NCI-H187 treated with DMSO at 0.1 percent for 48 hours (cell line): ENCODE results near the gene RIBC2.
"Not testable (repeated sequence)": the region's sequence is repeated elsewhere in the genome, so short reads cannot be mapped to it uniquely, and the experiment has no call there.

ENCODE experiments used
- DNase-seq: peaks from one replicate; lab custom pipeline; 2025; lab: John Stamatoyannopoulos, UW

Gene RIBC2

GRCh38 chr22:45425101-45425500 lies 11.6 kb downstream of the RIBC2 start:
- DNase-seq: no peak

GRCh38 chr22:45425531-45426265 lies 12.2 kb downstream of the RIBC2 start:
- DNase-seq: no peak

- no peak for DNase-seq
These were observed 12.9 kb downstream of the RIBC2 start for GRCh38 chr22:45426387-45426786.

- no peak for DNase-seq
These were observed 13.6 kb downstream of the RIBC2 start for GRCh38 chr22:45427114-45427513.

GRCh38 chr22:45428391-45429385 lies 15.2 kb downstream of the RIBC2 start:
- DNase-seq: no peak

GRCh38 chr22:45429424-45429823 lies 15.9 kb downstream of the RIBC2 start:
- no peak for DNase-seq

GRCh38 chr22:45429981-45430775 lies 16.7 kb downstream of the RIBC2 start:
- DNase-seq: no peak

- no peak for DNase-seq
These were observed 17.4 kb downstream of the RIBC2 start for GRCh38 chr22:45430871-45431270.

GRCh38 chr22:45434981-45435380 lies 21.5 kb downstream of the RIBC2 start:
- no peak for DNase-seq

GRCh38 chr22:45435544-45436139 lies 22.1 kb downstream of the RIBC2 start:
- peak; percentile 35 for DNase-seq

GRCh38 chr22:45436871-45437517 lies 23.5 kb downstream of the RIBC2 start:
- DNase-seq: not testable (repeated sequence)

GRCh38 chr22:45438336-45438735 lies 24.8 kb downstream of the RIBC2 start:
- no peak for DNase-seq

- DNase-seq: not testable (repeated sequence)
These were observed 27.2 kb downstream of the RIBC2 start for GRCh38 chr22:45440688-45441087.

- DNase-seq: no peak
These were observed 27.6 kb downstream of the RIBC2 start for GRCh38 chr22:45441138-45441537.

- DNase-seq: no peak
These were observed 28.6 kb downstream of the RIBC2 start for GRCh38 chr22:45442116-45442515.

GRCh38 chr22:45444168-45444567 lies 30.7 kb downstream of the RIBC2 start:
- no peak for DNase-seq

GRCh38 chr22:45445031-45445710 lies 31.7 kb downstream of the RIBC2 start:
- no peak for DNase-seq

- DNase-seq: no peak
These were observed 32.7 kb downstream of the RIBC2 start for GRCh38 chr22:45446216-45446615.

- DNase-seq: not testable (repeated sequence)
These were observed 34.1 kb downstream of the RIBC2 start for GRCh38 chr22:45447596-45447995.

- DNase-seq: no peak
These were observed 34.9 kb downstream of the RIBC2 start for GRCh38 chr22:45448431-45448830.

GRCh38 chr22:45449442-45449841 lies 35.9 kb downstream of the RIBC2 start:
- not testable (repeated sequence) for DNase-seq
